Testis (tissue), 3 donors: ENCODE data around the gene TMED8. TPM values are rescaled to one million over a fixed set of nuclear protein-coding genes. Genes with fewer than 3 reads are reported as not detected.
"Not testable (repeated sequence)": the region's sequence is repeated elsewhere in the genome, so short reads cannot be mapped to it uniquely, and the experiment has no call there.

Source experiments
- DNase-seq: peaks from one replicate; pipeline ENCODE4 v3.0.0-alpha.2; 2019
- H3K27ac ChIP-seq, 2 donors: fragments of 200-600 bp; sonication (generic); one replicate each; pipeline ENCODE4 v1.5.1; 2019
- H3K27me3 ChIP-seq: fragments of 200-600 bp; sonication (generic); one replicate; pipeline ENCODE4 v1.5.1; 2019
- H3K36me3 ChIP-seq: fragments of 200-600 bp; sonication (generic); one replicate; pipeline ENCODE4 v1.5.1; 2017; ENCODE audit warnings: low read depth; ENCODE audit errors: missing control alignments
- H3K4me1 ChIP-seq: fragments of 200-600 bp; sonication (generic); one replicate; pipeline ENCODE4 v1.5.1; 2019
- H3K4me3 ChIP-seq, 2 donors: fragments of 200-600 bp; sonication (generic); one replicate each; pipeline ENCODE4 v1.5.1; 2017 to 2019
- H3K9me3 ChIP-seq: fragments of 200-600 bp; sonication (generic); one replicate; pipeline ENCODE4 v1.5.1; 2017
- POLR2A ChIP-seq: fragments of 450-650 bp; IDR thresholded peaks from one replicate; pipeline ENCODE4 v1.6.1; 2017; ENCODE audit warnings: antibody characterized with exemption, mild to moderate bottlenecking, moderate library complexity
- WGBS, 2 donors: methylation state at CpG; one replicate each; pipeline ENCODE4 v1.1.5; 2018; 5-methylcytosine and 5-hydroxymethylcytosine counted together
- intact Hi-C: fragments of 100-400 bp; cut with DNase I; formaldehyde crosslinking; loops from one replicate; pipeline ENCODE4 v1.15.1; 2023; ENCODE audit warnings: low total_unique reads
- polyA plus RNA-seq: library from polyadenylated mRNA; stranded (reverse); fragments of 350-450 nt; fragmentation: Illumina TruSeq; extraction: RNeasy Lipid Tissue Mini Kit (QIAGEN cat#74804); gene quantifications from one replicate; pipeline ENCODE4 v1.2.3, GENCODE V29; 2014; ENCODE audit warnings: low read depth, low replicate concordance; ENCODE audit not compliant: insufficient read depth
- total RNA-seq, 2 donors: library from RNA; depleted of rRNA; stranded (reverse); fragments of >200 nt; gene quantifications; one replicate each; pipeline ENCODE4 v1.2.3, GENCODE V29; 2016
- TF ChIP-seq, protein P1 (sequence below), 3 experiments: fragments of 450-650 bp in 2 of 3; fragments of 200-600 bp in 1 of 3; sonication (generic) in 1 of 3; IDR thresholded peaks; one replicate each; pipeline ENCODE4 v1.5.1; 2016 to 2019; ENCODE audit warnings: antibody characterized with exemption in 3 of 3, mild to moderate bottlenecking in 2 of 3, moderate library complexity in 1 of 3

The TMED8 gene
- total and polyA plus RNA-seq, 3 donors from 2014 or later: 16.9 to 40.1 (median 30.9) TPM

- 45 to 87% methylated on average over 2 of the region's 2 CpGs for WGBS, 2 donors
- H3K27ac ChIP-seq: no peak overlapping the region
- no peak for DNase-seq
- no peaks in the 10 kb centered on the region for H3K4me1 ChIP-seq
- H3K36me3 ChIP-seq: no peaks in the 10 kb centered on the region
- intact Hi-C loops: no loop called here
- no peaks in the 10 kb centered on the region for H3K27me3 ChIP-seq
- H3K4me3 ChIP-seq: no peak overlapping the region
- no peak for TF ChIP-seq POLR2A
- TF ChIP-seq, protein P1, sequence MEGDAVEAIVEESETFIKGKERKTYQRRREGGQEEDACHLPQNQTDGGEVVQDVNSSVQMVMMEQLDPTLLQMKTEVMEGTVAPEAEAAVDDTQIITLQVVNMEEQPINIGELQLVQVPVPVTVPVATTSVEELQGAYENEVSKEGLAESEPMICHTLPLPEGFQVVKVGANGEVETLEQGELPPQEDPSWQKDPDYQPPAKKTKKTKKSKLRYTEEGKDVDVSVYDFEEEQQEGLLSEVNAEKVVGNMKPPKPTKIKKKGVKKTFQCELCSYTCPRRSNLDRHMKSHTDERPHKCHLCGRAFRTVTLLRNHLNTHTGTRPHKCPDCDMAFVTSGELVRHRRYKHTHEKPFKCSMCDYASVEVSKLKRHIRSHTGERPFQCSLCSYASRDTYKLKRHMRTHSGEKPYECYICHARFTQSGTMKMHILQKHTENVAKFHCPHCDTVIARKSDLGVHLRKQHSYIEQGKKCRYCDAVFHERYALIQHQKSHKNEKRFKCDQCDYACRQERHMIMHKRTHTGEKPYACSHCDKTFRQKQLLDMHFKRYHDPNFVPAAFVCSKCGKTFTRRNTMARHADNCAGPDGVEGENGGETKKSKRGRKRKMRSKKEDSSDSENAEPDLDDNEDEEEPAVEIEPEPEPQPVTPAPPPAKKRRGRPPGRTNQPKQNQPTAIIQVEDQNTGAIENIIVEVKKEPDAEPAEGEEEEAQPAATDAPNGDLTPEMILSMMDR (IDR thresholded peaks at IDR 0.05): no peak
- no peaks in the 10 kb centered on the region for H3K9me3 ChIP-seq
Measured at GRCh38 chr14:77421201-77421600, 44.3 kb upstream of the TMED8 start.

DNA sequence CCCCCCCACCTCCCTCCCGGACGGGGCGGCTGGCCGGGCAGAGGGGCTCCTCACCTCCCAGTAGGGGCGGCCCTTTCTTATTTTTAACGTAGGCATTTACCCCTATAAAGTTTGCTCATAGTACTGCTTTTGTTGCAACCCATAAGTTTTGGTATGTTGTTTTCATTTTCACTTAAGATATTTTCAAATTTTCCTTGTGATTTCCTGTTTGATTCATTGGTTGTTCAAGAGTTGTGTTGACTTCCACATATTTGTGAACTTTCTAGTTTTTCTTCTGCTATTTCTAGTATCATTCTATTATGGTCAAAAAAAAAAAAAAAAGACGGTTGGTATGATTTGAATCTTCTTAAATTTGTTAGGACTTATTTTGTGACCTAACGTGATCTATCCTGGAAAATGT is 39.9 kb upstream of the TMED8 start:
- intact Hi-C loops: no loop called here
- H3K4me1 ChIP-seq: no peaks in the 10 kb centered on the region
- no peak overlapping the region for H3K4me3 ChIP-seq
- no peaks in the 10 kb centered on the region for H3K9me3 ChIP-seq
- H3K27me3 ChIP-seq: no peaks in the 10 kb centered on the region
- 85 to 91% methylated on average over 8 of the region's 8 CpGs for WGBS, 2 donors
- TF ChIP-seq, protein P1 (IDR thresholded peaks at IDR 0.05): no peak
- no peak for TF ChIP-seq POLR2A
- no peak for DNase-seq
- no peak overlapping the region for H3K27ac ChIP-seq
- no peaks in the 10 kb centered on the region for H3K36me3 ChIP-seq

DNA sequence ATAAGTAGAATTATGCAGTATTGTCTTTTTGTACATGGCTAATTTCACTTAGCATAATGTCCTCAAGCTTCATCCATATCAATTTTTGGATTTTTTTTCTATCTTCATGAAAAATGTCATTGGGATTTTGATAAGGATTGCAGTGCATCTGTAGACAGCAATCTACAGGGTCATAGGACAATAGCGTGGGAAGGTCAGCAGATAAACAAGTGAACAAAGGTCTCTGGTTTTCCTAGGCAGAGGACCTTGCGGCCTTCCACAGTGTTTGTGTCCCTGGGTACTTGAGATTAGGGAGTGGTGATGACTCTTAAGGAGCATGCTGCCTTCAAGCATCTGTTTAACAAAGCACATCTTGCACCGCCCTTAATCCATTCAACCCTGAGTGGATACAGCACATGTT is 39.2 kb upstream of the TMED8 start:
- 74 to 80% methylated on average over 2 of the region's 3 CpGs for WGBS, 2 donors
- intact Hi-C loops, H3K27me3 ChIP-seq, H3K27ac ChIP-seq, H3K4me3 ChIP-seq, H3K36me3 ChIP-seq, DNase-seq, H3K9me3 ChIP-seq, H3K4me1 ChIP-seq: not testable (repeated sequence)

DNA sequence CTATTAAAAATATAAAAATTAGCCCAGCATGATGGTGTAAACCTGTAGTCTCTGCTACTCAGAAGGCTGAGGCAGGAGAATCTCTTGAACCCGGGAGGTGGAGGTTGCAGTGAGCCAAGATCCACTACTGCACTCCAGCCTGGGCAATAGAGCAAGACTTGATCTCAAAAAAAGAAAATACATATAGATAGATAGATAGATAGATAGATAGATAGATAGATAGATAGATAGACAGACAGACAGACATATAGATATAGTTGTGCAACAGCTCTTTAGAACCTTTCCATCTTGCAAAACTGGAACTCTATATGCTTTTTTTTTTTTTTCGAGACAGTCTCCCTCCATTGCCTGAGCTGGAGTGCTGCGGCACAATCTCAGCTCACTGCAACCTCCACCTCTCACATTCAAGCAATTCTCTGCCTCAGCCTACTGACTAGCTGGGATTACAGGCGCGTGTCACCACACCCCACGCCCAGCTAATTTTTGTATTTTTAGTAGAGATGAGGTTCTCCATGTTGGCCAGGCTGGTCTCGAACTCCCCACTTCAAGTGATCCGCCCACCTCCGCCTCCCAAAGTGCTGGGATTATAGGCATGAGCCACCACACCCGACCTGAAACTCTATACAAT is 38.6 kb upstream of the TMED8 start:
- H3K27me3 ChIP-seq, H3K4me3 ChIP-seq, H3K9me3 ChIP-seq, DNase-seq, H3K4me1 ChIP-seq, H3K27ac ChIP-seq, intact Hi-C loops, H3K36me3 ChIP-seq: not testable (repeated sequence)
- WGBS, 2 donors: 97% methylated on average over 10 of the region's 10 CpGs

- intact Hi-C loops: no loop called here
- TF ChIP-seq POLR2A: no peak
- TF ChIP-seq, protein P1 (IDR thresholded peaks at IDR 0.05): no peak
- no peak overlapping the region for H3K27ac ChIP-seq
- no peak overlapping the region for H3K4me3 ChIP-seq
- WGBS, 2 donors: 59 to 68% methylated on average over 3 of the region's 3 CpGs
- no peaks in the 10 kb centered on the region for H3K27me3 ChIP-seq
- H3K36me3 ChIP-seq: no peaks in the 10 kb centered on the region
- H3K4me1 ChIP-seq: no peaks in the 10 kb centered on the region
- no peaks in the 10 kb centered on the region for H3K9me3 ChIP-seq
- no peak for DNase-seq
Measured at GRCh38 chr14:77409131-77409533, 32.2 kb upstream of the TMED8 start.

GRCh38 chr14:77407158-77407557 is 30.3 kb upstream of the TMED8 start:
- Histone ChIP-seq H3K4me1 (no peaks in the 10 kb centered on the region), H3K4me3 (no peak overlapping the region), H3K9me3 (no peaks in the 10 kb centered on the region), H3K27ac (peak overlapping the region in 1 of 2 donors; percentile 9), H3K36me3 (no peaks in the 10 kb centered on the region), H3K27me3 (no peaks in the 10 kb centered on the region)
- intact Hi-C loops: no loop called here
- 58 to 83% methylated on average over 2 of the region's 2 CpGs for WGBS, 2 donors
- peak; percentile 18 for DNase-seq
- TF ChIP-seq, protein P1 (IDR thresholded peaks at IDR 0.05): no peak
- no peak for TF ChIP-seq POLR2A
